ENCODE results near the gene SLC12A7. TPM values are rescaled to one million over a fixed set of nuclear protein-coding genes. Genes with fewer than 3 reads are reported as not detected.
"Not testable (repeated sequence)": the region's sequence is repeated elsewhere in the genome, so short reads cannot be mapped to it uniquely, and the experiment has no call there.

SLC12A7 gene
- total and polyA plus RNA-seq, 9 donors, result 5.9 to 33.9 (median 23.0) TPM

- Histone ChIP-seq H3K9me3 (no peaks in the 10 kb centered on the region), H3K27me3 (peaks cover 4% of the 10 kb centered on the region), H3K27ac (no peak overlapping the region), H3K4me1 (ENCODE audit: insufficient read depth) (no peaks in the 10 kb centered on the region), H3K4me3 (no peak overlapping the region), H3K36me3 (no peaks in the 10 kb centered on the region)
- no peak for DNase-seq
- TF ChIP-seq POLR2A (IDR thresholded peaks at IDR 0.05) (no peak), EP300 (IDR thresholded peaks at IDR 0.05) (no peak), CTCF (IDR thresholded peaks at IDR 0.05) (no peak)
- WGBS, 3 donors, result 69 to 74% (median 70%) methylated on average over 20 of the region's 20 CpGs
- intact Hi-C loops (cut with DNase I), result no loop called here
Observed at GRCh38 chr5:1158647-1159340, 46.9 kb upstream of the SLC12A7 start.

- H3K36me3 ChIP-seq; H3K27me3 ChIP-seq; DNase-seq; H3K4me1 ChIP-seq (ENCODE audit: insufficient read depth); H3K4me3 ChIP-seq; H3K27ac ChIP-seq; intact Hi-C loops (cut with DNase I); H3K9me3 ChIP-seq: not testable (repeated sequence)
- 58 to 59% (median 58%) methylated on average over 2 of the region's 2 CpGs for WGBS, 3 donors
Observed at GRCh38 chr5:1157461-1157986, 45.7 kb upstream of the SLC12A7 start.

GRCh38 chr5:1156754-1157460, 45.0 kb upstream of the SLC12A7 start:
- intact Hi-C loops (cut with DNase I), result no loop called here
- 90 to 97% (median 91%) methylated on average over 11 of the region's 11 CpGs for WGBS, 3 donors
- DNase-seq, result no peak
- H3K4me1 ChIP-seq (ENCODE audit: insufficient read depth), result no peaks in the 10 kb centered on the region
- peaks cover 4% of the 10 kb centered on the region for H3K27me3 ChIP-seq
- no peaks in the 10 kb centered on the region for H3K9me3 ChIP-seq
- TF ChIP-seq EP300 (IDR thresholded peaks at IDR 0.05) (no peak), CTCF (IDR thresholded peaks at IDR 0.05) (no peak), POLR2A (IDR thresholded peaks at IDR 0.05) (no peak)
- no peak overlapping the region for H3K27ac ChIP-seq
- no peak overlapping the region for H3K4me3 ChIP-seq
- no peaks in the 10 kb centered on the region for H3K36me3 ChIP-seq

- H3K4me3 ChIP-seq, result no peak overlapping the region
- no peaks in the 10 kb centered on the region for H3K36me3 ChIP-seq
- H3K27ac ChIP-seq, result no peak overlapping the region
- peaks cover 4% of the 10 kb centered on the region for H3K27me3 ChIP-seq
- intact Hi-C loops (cut with DNase I), result no loop called here
- no peak for DNase-seq
- H3K9me3 ChIP-seq, result no peaks in the 10 kb centered on the region
- no peak for TF ChIP-seq CTCF (IDR thresholded peaks at IDR 0.05)
- no peak for TF ChIP-seq EP300 (IDR thresholded peaks at IDR 0.05)
- TF ChIP-seq POLR2A (IDR thresholded peaks at IDR 0.05), result no peak
- 14 to 19% (median 17%) methylated on average over 39 to 51 of the region's 51 CpGs for WGBS, 3 donors
- H3K4me1 ChIP-seq (ENCODE audit: insufficient read depth), result no peaks in the 10 kb centered on the region
Observed at GRCh38 chr5:1156033-1156753, 44.3 kb upstream of the SLC12A7 start.

All from ovary (tissue), 9 donors.